Amygdala (tissue), 56 donors: ENCODE measurements around the gene MGST2.

ENCODE experiments used
- DNase-seq, 56 donors: peaks; one replicate each; lab custom pipeline; 2025; lab: John Stamatoyannopoulos, UW

Gene MGST2

GRCh38 chr4:139735381-139736273 is 70.0 kb downstream of the MGST2 start:
- peak in 24 of 56 donors; percentile 1 to 59 (median 34) for DNase-seq

- DNase-seq: no peak
Observed at GRCh38 chr4:139736274-139736660, 70.6 kb downstream of the MGST2 start.

DNA sequence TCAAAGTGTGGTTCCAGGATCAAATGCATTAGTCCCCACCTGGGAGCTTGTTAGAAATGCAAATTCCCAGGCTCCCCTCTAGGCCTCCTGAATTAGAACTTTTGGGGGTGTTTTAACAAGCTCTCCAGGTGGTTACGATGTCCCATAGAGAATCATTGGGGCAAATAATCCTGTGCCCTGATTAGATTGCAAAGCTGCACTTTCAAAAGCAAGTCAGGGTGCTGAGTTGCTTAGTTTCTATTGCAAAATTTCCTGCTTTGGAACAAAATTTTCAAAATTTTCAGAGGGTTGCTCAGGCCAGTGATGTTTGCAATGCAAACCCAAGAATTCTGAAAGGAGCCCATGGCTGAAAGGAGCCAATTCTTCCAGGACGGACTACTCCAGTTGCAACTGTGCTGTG is 71.0 kb downstream of the MGST2 start:
- no peak for DNase-seq

GRCh38 chr4:139738846-139739613 is 73.4 kb downstream of the MGST2 start:
- no peak for DNase-seq

DNA sequence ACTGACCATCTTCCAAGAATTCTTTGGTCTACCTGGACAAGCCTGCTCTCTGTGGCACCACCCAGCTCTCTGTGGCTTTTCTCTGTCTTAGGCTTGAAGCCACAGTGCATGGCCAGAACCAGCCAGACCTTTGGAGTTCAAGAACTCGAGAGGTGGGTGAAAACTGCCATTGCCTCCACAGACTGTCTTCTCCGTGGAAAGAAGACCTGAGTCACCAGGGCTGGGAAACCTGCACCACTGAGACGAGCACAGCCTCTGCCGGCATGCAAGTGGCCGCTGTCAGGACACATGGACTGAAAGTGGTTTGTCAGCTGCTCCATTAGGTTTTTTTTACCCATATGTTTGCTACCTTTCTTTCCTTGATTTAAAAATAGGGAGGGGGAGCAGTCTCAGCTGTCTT is 74.5 kb downstream of the MGST2 start:
- peak in 21 of 56 donors; percentile 7 to 71 (median 34) for DNase-seq

- peak in 52 of 56 donors; percentile 16 to 83 (median 48) for DNase-seq
Observed at GRCh38 chr4:139740531-139741041, 75.0 kb downstream of the MGST2 start.

DNA sequence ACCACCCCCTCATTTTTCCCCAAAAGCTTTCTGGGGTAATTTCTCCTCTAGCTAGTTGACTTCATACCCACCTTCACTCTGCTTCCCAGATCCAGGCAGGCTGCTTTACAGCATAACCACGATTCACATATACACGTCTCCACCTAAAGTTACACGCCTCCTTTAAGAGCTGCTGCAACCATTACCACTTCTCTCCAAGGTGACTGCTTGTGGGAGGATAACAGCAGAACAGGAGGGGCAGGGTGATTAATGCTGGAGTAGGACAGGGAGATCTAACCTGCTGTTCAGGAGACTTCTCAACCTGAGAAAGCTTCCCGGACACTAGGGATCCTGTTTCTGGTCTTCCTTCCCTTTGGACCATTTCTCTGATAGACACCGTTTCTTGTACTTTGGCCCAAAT is 77.4 kb downstream of the MGST2 start:
- no peak for DNase-seq

- no peak for DNase-seq
Observed at GRCh38 chr4:139744232-139744631, 78.6 kb downstream of the MGST2 start.

GRCh38 chr4:139745111-139745639 is 79.6 kb downstream of the MGST2 start:
- DNase-seq: no peak

DNA sequence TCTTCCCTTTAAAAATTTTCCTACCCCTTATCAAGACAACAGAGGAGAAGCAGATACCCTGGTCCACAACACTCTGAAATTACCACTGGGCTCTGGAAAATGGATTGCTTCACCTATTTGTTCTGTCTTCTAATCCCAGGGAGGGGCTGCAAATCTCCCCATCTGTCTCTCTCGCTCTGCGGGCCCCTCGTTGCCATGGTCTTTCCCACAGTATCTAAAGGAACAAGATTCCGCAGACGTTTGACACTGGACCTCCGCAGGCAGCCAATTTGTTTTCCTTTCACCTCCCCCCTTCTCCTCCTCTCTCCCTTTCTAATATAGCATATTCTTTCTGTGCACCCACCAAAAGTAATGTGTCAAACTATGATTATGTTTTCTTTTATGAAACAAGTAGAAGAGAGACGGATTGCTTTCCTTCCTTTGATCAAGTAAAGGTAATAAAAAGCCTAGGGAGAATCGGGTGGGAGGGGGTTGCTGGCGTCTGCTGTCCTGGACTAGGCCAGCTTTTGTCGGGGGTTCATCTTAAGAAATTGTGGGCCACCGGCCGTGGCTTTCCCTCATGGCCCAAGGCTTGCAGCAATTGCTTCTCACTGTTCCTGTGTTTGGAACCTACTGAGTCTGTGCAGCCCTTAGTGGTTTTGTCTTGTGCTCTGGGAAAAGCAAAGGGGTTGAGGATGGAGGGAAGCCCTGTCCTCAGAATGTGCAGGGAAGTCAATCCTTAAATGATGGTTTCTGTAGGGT is 81.0 kb downstream of the MGST2 start:
- DNase-seq: no peak

GRCh38 chr4:139749338-139749737 is 83.7 kb downstream of the MGST2 start:
- no peak for DNase-seq

DNA sequence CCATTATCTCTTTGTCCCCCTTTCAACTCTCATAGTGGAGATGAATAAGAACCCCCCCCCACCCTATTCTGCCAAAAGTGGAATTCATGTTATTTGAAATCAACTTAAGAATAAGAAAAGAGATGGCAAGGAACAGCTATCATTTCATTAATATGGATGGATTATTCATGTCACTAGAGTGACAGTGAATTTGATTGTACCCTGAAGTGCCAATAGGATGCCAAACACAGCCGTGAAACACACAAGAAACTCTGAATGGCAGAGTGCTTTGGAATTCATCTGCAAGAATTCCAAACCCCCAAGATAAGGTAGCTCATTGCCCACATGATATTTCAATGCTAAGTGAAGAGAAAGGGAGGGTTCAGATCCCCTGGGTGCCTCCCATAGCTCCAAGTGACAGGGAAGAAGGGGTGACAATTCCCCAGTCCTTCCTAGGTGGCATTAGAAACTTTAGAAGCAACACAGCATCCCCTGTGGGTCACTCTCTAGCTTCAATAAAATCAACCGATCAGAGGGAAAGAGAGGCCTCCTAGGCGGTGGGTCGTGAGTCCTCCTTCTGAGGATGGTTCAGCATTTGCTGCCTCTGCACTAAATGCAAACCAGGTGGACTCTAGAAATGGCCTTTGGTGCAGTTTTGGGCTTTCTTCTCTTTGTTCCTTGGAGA is 84.3 kb downstream of the MGST2 start:
- no peak for DNase-seq

GRCh38 chr4:139753686-139754085 is 88.1 kb downstream of the MGST2 start:
- no peak for DNase-seq
